ENCODE measurements around the gene C2orf78. TPM values are rescaled to one million over a fixed set of nuclear protein-coding genes. Genes with fewer than 3 reads are reported as not detected.
A peak's percentile ranks its signal among the peaks of the same experiment; 100 is the strongest.

Gene C2orf78
- total RNA-seq, 6 experiments from 2014 or later: 0.07 TPM; not detected in 5

- Histone ChIP-seq H3K4me1 (no peaks in the 10 kb centered on the region), H3K9me3 (no peaks in the 10 kb centered on the region), H3K4me3 (no peak overlapping the region), H3K27me3 (no peaks in the 10 kb centered on the region), H3K27ac (no peak overlapping the region), H3K36me3 (peaks cover 0 to 73% (median 11%) of the 10 kb centered on the region in 4 donors)
- TF ChIP-seq POLR2A (IDR thresholded peaks at IDR 0.05) (no peak), CTCF (IDR thresholded peaks at IDR 0.05) (no peak)
- WGBS (ENCODE audit: insufficient coverage, low coverage, low lambda C conversion rate, missing lambda C conversion rate): 82% methylated on average over 2 of the region's 2 CpGs
- intact Hi-C loops (cut with DNase I): no loop called here
- DNase-seq: no peak
- ATAC-seq: no peak
These were observed 71.5 kb downstream of the C2orf78 start for GRCh38 chr2:73855526-73855925.

- no peaks in the 10 kb centered on the region for H3K9me3 ChIP-seq
- intact Hi-C loops (cut with DNase I): no loop called here
- H3K36me3 ChIP-seq: peaks cover 0 to 75% (median 8%) of the 10 kb centered on the region in 4 donors
- DNase-seq: no peak
- no peaks in the 10 kb centered on the region for H3K27me3 ChIP-seq
- TF ChIP-seq CTCF (IDR thresholded peaks at IDR 0.05): no peak
- TF ChIP-seq POLR2A (IDR thresholded peaks at IDR 0.05): no peak
- H3K4me3 ChIP-seq: no peak overlapping the region
- no peak for ATAC-seq
- H3K27ac ChIP-seq: no peak overlapping the region
- H3K4me1 ChIP-seq: no peaks in the 10 kb centered on the region
These were observed 72.2 kb downstream of the C2orf78 start for GRCh38 chr2:73856214-73856613.

GRCh38 chr2:73859721-73860586, 76.0 kb downstream of the C2orf78 start:
- DNase-seq (no peak), ATAC-seq (peak in 1 of 4 donors; percentile 80)
- H3K4me3 ChIP-seq: no peak overlapping the region
- H3K27me3 ChIP-seq: no peaks in the 10 kb centered on the region
- WGBS (ENCODE audit: insufficient coverage, low coverage, low lambda C conversion rate, missing lambda C conversion rate): 84% methylated on average over 6 of the region's 6 CpGs
- no peak overlapping the region for H3K27ac ChIP-seq
- H3K9me3 ChIP-seq: no peaks in the 10 kb centered on the region
- H3K36me3 ChIP-seq: peaks cover 0 to 69% (median 8%) of the 10 kb centered on the region in 4 donors
- no peak for TF ChIP-seq CTCF (IDR thresholded peaks at IDR 0.05)
- TF ChIP-seq POLR2A (IDR thresholded peaks at IDR 0.05): no peak
- no peaks in the 10 kb centered on the region for H3K4me1 ChIP-seq
- intact Hi-C loops (cut with DNase I): no loop called here

GRCh38 chr2:73862987-73863386, 79.0 kb downstream of the C2orf78 start:
- Histone ChIP-seq H3K4me1 (no peaks in the 10 kb centered on the region), H3K9me3 (no peaks in the 10 kb centered on the region), H3K27me3 (no peaks in the 10 kb centered on the region), H3K27ac (no peak overlapping the region), H3K36me3 (peaks cover 0 to 58% (median 12%) of the 10 kb centered on the region in 4 donors), H3K4me3 (no peak overlapping the region)
- intact Hi-C loops (cut with DNase I): no loop called here
- TF ChIP-seq CTCF (IDR thresholded peaks at IDR 0.05): no peak
- no peak for TF ChIP-seq POLR2A (IDR thresholded peaks at IDR 0.05)
- 63% methylated on average over 2 of the region's 2 CpGs for WGBS (ENCODE audit: insufficient coverage, low coverage, low lambda C conversion rate, missing lambda C conversion rate)
- DNase-seq: no peak
- ATAC-seq: no peak

Other genes starting within 250 kb of the C2orf78 start
- 10 to 100 TPM; 15.1 to 40.6 (median 32.7) TPM for gene NAT8, start 141.8 kb upstream of the C2orf78 start, total RNA-seq
- gene TPRKB, start 46.8 kb upstream of the C2orf78 start, total RNA-seq: 10 to 100 TPM in 5 of 6 experiments, 1 to 10 TPM in 1; 6.9 to 19.8 (median 11.5) TPM
- gene DUSP11, start 4.1 kb upstream of the C2orf78 start, total RNA-seq: 10 to 100 TPM in 2 of 6 experiments, 1 to 10 TPM in 4; 5.7 to 14.2 (median 9.1) TPM
- 10 to 100 TPM; 10.9 to 23.9 (median 16.9) TPM for gene STAMBP, start 44.8 kb downstream of the C2orf78 start, total RNA-seq
- gene ACTG2, start 108.8 kb downstream of the C2orf78 start, total RNA-seq: 10 to 100 TPM in 1 of 6 experiments, 1 to 10 TPM in 4, under 1 TPM in 1; 0.39 to 12.8 (median 1.1) TPM
- gene DGUOK, start 142.7 kb downstream of the C2orf78 start, total RNA-seq: 10 to 100 TPM; 16.6 to 33.1 (median 22.6) TPM
- gene TET3, start 200.7 kb downstream of the C2orf78 start, total RNA-seq: 1 to 10 TPM; 3.7 to 6.8 (median 5.1) TPM

Measured in right lobe of liver (tissue), 6 donors.